ENCODE results near the gene DCANP1. TPM values are rescaled to one million over a fixed set of nuclear protein-coding genes. Genes with fewer than 3 reads are reported as not detected.

The DCANP1 gene
- total and polyA plus RNA-seq, 4 donors = 0.05 TPM; not detected in 3

GRCh38 chr5:135454946-135455345 is 7.8 kb upstream of the DCANP1 start:
- Histone ChIP-seq H3K36me3 (ENCODE audit: control insufficient read depth in 4 of 4, insufficient read depth in 3 of 4, low read depth in 1 of 4, low read length in 3 of 4) (no peaks in the 10 kb centered on the region), H3K27me3 (ENCODE audit: control insufficient read depth in 4 of 4, insufficient read depth in 4 of 4, low read length in 3 of 4) (peaks cover 0 to 8% (median 0%) of the 10 kb centered on the region in 4 donors), H3K4me1 (ENCODE audit: control insufficient read depth in 4 of 4, insufficient read depth in 4 of 4, low read length in 3 of 4) (peaks cover 0 to 2% (median 0%) of the 10 kb centered on the region in 4 donors), H3K9ac (ENCODE audit: low read depth in 1 of 2, low read length in 2 of 2) (no peak overlapping the region), H3K27ac (ENCODE audit: low read depth in 1 of 2, low read length in 2 of 2) (no peak overlapping the region), H3K9me3 (ENCODE audit: control insufficient read depth in 4 of 4, low read length in 3 of 4) (no peaks in the 10 kb centered on the region), H3K4me3 (ENCODE audit: low read depth in 1 of 3, low read length in 3 of 3) (no peak overlapping the region)
- TF ChIP-seq HNF4A (conservative IDR thresholded peaks at IDR 0.05) (no peak), SP1 (IDR thresholded peaks at IDR 0.05) (no peak), EGR1 (IDR thresholded peaks at IDR 0.05; ENCODE audit: low read depth in 2 of 2) (no peak), HNF4G (IDR thresholded peaks at IDR 0.05) (no peak), GABPA (IDR thresholded peaks at IDR 0.05 in 1 of 2, conservative IDR thresholded peaks at IDR 0.05 in 1 of 2) (no peak), TAF1 (conservative IDR thresholded peaks at IDR 0.05) (no peak), CTCF (IDR thresholded peaks at IDR 0.05; ENCODE audit: low read depth, low read length, missing input control) (no peak), JUND (IDR thresholded peaks at IDR 0.05) (no peak), ATF3 (IDR thresholded peaks at IDR 0.05) (no peak), MAX (IDR thresholded peaks at IDR 0.05) (no peak), REST (IDR thresholded peaks at IDR 0.05) (no peak), FOXA2 (IDR thresholded peaks at IDR 0.05) (no peak), ZBTB33 (IDR thresholded peaks at IDR 0.05) (no peak)
- WGBS = 93% methylated on average over 3 of the region's 3 CpGs
- DNase-seq (ENCODE audit: low spot score) = no peak

GRCh38 chr5:135453613-135454012 is 6.5 kb upstream of the DCANP1 start:
- H3K4me1 ChIP-seq (ENCODE audit: control insufficient read depth in 4 of 4, insufficient read depth in 4 of 4, low read length in 3 of 4) = no peaks in the 10 kb centered on the region
- no peak overlapping the region for H3K27ac ChIP-seq (ENCODE audit: low read depth in 1 of 2, low read length in 2 of 2)
- H3K9ac ChIP-seq (ENCODE audit: low read depth in 1 of 2, low read length in 2 of 2) = no peak overlapping the region
- H3K4me3 ChIP-seq (ENCODE audit: low read depth in 1 of 3, low read length in 3 of 3) = no peak overlapping the region
- peaks cover 0 to 3% (median 0%) of the 10 kb centered on the region in 4 donors for H3K27me3 ChIP-seq (ENCODE audit: control insufficient read depth in 4 of 4, insufficient read depth in 4 of 4, low read length in 3 of 4)
- H3K36me3 ChIP-seq (ENCODE audit: control insufficient read depth in 4 of 4, insufficient read depth in 3 of 4, low read depth in 1 of 4, low read length in 3 of 4) = no peaks in the 10 kb centered on the region
- no peaks in the 10 kb centered on the region for H3K9me3 ChIP-seq (ENCODE audit: control insufficient read depth in 4 of 4, low read length in 3 of 4)
- TF ChIP-seq ATF3 (IDR thresholded peaks at IDR 0.05) (no peak), SP1 (IDR thresholded peaks at IDR 0.05) (no peak), FOXA2 (IDR thresholded peaks at IDR 0.05) (no peak), YY1 (IDR thresholded peaks at IDR 0.05) (no peak), GABPA (IDR thresholded peaks at IDR 0.05 in 1 of 2, conservative IDR thresholded peaks at IDR 0.05 in 1 of 2) (no peak), EGR1 (IDR thresholded peaks at IDR 0.05; ENCODE audit: low read depth in 2 of 2) (no peak), MAX (IDR thresholded peaks at IDR 0.05) (no peak)
- WGBS = 66% methylated on average over 4 of the region's 4 CpGs
- DNase-seq (ENCODE audit: low spot score) = no peak
